ACHN (cell line): Measurements from ENCODE around the gene PLPP1.
"Not testable (repeated sequence)": the region's sequence is repeated elsewhere in the genome, so short reads cannot be mapped to it uniquely, and the experiment has no call there.

Experiments
- DNase-seq: peaks from one replicate; pipeline ENCODE4 v3.0.0-alpha.2; 2015
- in situ Hi-C: cut with HindIII; loops from 2 replicates; pipeline ENCODE4 v1.10.0; 2017; ENCODE audit warnings: low sequenced_read_pairs, low pct_ligation_motif_present, low pct_unique_long_range_greater_than_20kb

PLPP1 gene

DNA sequence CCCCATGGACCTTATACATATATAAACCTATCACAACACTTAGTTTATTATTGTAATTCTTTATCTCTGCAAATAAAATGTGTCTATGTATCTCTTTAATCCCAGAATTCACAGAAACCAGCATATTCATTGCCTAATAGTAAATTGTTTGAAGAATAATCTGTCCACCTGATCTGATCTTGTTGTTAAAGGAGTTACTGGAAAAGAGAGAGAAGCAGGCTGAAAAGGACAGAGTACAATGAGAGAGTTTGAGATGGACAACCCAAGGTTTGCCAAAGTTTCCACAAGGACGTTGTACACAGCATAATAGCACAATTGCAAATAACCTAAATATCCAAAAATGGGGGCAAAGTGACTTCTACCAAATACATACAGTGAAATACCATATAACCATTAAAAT is 23.8 kb downstream of the PLPP1 start:
- in situ Hi-C loops: no loop called here
- DNase-seq: no peak

DNA sequence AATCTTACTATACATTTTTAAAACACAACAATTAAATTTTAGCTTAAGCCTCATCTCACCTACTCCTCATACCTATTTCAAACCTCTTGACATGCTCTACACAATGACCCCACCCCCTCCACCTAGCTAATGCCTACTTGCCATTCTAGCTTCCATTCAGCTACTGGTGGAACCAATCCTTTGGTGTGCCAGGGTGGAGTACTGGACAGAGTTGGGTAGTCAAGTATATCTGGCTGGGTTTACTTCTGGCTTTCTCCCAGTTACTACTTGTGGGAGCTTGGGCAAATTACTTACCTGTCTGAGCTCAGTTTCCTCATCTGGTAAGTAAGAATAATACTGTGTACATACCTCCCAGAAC is 24.3 kb downstream of the PLPP1 start:
- in situ Hi-C loops: no loop called here

GRCh38 chr5:55509796-55510522 is 24.8 kb downstream of the PLPP1 start:
- DNase-seq: no peak
- in situ Hi-C loops: no loop called here

More for the DNA sequence above, 24.3 kb downstream of the PLPP1 start:
- no peak for DNase-seq

GRCh38 chr5:55509097-55509496 is 25.7 kb downstream of the PLPP1 start:
- DNase-seq: no peak
- in situ Hi-C loops: no loop called here

GRCh38 chr5:55507574-55507973 is 27.2 kb downstream of the PLPP1 start:
- no peak for DNase-seq
- in situ Hi-C loops: no loop called here

DNA sequence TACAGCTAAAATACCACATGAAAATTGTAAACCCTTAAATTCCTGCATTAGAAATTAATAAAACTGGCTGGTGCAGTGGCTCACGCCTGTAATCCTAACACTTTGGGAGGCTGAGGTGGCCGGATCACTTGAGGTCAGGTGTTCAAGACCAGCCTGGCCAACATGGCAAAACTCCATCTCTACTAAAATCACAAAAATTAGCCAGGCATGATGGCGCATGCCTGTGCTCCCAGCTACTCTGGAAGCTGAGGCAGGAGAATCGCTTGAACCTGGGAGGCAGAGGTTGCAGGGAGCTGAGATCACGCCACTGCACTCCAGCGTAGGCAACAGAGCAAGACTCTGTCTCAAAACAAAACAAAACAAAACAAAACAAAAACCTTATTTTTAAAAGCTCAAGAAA is 29.1 kb downstream of the PLPP1 start:
- DNase-seq, in situ Hi-C loops: not testable (repeated sequence)

GRCh38 chr5:55503917-55504316 is 30.8 kb downstream of the PLPP1 start:
- DNase-seq, in situ Hi-C loops: not testable (repeated sequence)

DNA sequence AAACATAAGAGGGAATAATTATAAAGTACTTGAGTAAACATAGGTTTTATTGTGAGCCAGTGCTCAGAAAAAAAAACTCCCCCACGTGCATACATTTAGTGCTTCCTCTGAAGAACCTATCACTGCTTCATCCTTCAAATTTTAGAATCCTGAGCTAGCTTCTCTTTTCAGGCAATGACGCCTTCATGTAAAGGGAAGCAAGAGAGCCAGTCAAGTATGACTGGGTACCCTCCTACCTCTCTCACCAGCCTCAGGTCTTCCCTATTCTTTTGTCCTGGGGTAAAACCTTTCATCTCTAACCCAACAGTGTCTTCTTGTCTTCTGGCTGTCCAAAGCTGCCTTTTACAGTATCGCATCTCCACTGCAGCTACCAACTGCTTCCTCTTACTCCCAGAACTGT is 32.0 kb downstream of the PLPP1 start:
- no peak for DNase-seq

DNA sequence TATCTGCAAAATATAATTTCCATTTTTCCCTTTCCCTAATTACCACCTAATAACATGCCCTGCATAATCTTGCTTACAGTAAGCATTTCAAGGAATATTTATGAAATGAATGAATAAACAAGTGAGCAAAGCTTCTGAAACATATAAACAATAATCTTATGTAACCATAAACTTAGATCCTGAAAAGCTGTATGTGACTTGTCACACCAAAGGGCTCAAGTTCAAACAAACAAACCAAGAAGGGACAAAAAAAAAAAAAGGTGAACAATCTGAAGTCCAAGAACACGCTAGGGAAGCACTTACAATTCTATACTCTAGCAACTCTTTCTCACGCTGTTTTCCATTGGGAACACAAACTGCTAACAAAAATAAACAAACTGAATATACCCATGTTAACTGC is 36.3 kb downstream of the PLPP1 start:
- in situ Hi-C loops: no loop called here
- DNase-seq: no peak

More for the DNA sequence above, 32.0 kb downstream of the PLPP1 start:
- in situ Hi-C loops: no loop called here

- DNase-seq: no peak
- in situ Hi-C loops: no loop called here
Measured at GRCh38 chr5:55497712-55498111, 37.1 kb downstream of the PLPP1 start.

GRCh38 chr5:55495216-55495615 is 39.5 kb downstream of the PLPP1 start:
- in situ Hi-C loops: no loop called here
- DNase-seq: no peak

DNA sequence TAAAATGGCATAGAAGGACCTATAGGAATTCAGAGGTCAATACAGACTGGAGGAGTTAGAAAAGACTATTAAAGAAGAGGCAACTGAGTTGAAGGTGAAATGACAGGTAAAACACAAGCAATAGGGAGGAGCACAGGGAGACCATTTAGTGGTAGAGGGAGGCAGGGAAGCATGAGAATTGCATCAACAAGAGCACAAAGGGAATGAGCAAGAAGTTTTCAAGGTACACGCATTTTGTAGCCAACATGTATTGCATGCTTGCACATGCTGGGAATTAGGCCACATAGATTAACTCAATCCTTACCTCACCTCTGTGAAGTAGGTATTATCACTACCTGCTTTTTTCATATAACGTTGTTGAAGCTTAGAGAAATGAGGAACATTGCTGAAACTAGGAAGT is 42.3 kb downstream of the PLPP1 start:
- no peak for DNase-seq
- in situ Hi-C loops: no loop called here

GRCh38 chr5:55485073-55485472 is 49.7 kb downstream of the PLPP1 start:
- in situ Hi-C loops: no loop called here
- no peak for DNase-seq

DNA sequence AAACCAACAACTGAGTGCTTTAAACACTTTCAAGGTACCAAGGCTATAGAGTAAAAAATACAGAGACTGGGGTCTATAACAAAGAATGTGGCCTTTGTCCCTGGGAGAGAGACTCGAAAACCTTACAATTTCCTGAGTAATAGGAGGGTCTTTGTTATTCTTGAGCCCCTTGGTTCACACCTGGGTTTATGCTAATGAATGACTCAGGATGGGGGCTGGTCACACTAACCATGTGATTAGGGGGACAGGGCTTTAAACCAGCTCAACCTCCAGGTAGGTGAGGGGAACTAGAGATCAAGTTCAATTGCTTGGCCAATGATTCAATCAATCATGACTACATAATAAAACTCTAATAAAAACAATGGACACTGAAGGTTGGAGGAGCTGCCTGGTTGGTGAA is 50.2 kb downstream of the PLPP1 start:
- no peak for DNase-seq
- in situ Hi-C loops: no loop called here

GRCh38 chr5:55483885-55484284 is 50.9 kb downstream of the PLPP1 start:
- DNase-seq: no peak
- in situ Hi-C loops: no loop called here

DNA sequence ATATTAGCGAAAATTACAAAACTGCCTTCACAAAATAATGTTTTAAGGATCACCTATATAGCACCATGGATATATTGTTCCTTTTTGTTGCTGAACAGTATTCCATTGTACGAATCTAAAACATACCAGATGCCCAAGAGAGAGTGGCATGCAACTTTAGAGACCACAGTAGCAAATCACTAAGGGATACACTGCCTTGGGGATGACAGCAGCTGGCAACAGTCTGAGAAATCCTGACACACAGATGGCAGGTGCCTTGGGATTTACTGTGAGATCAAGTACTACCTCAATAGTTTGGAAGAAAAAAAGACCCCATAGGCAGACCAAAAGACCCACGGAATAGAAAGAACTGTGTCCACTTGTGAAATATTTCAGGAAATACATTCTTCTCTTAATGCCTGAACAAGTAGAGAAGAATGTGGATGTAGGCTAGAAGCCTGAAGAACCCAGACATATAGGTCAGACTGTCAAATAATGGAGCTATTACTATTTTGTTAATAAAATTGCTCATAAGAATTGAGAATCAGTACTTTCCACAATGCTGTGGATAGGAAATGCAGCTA is 53.4 kb downstream of the PLPP1 start:
- DNase-seq: no peak
- in situ Hi-C loops: no loop called here

DNA sequence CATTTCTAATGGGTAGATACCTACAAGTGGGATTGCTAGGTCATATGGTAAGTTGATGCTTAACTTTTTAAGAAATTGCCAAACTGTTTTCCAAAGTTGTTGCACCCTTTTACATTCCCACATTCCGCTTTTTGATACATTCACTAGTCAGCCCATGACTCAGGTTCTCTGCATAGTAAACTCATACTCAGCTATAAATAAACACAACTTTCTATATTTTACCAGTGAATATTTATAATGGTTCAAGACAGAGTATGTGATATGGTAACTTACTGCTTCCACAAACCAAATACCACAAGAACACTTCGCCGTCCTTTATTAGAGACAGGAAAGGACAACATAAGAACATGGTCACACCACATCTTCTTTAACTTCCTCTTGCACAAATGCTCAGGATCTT is 54.0 kb downstream of the PLPP1 start:
- no peak for DNase-seq
- in situ Hi-C loops: no loop called here

- in situ Hi-C loops: no loop called here
- no peak for DNase-seq
Measured at GRCh38 chr5:55472642-55473041, 62.1 kb downstream of the PLPP1 start.

- in situ Hi-C loops: no loop called here
- peak; percentile 18 for DNase-seq
Measured at GRCh38 chr5:55471468-55471867, 63.3 kb downstream of the PLPP1 start.

GRCh38 chr5:55470282-55470681 is 64.5 kb downstream of the PLPP1 start:
- no peak for DNase-seq
- in situ Hi-C loops: no loop called here
